GM20431 (cell line): ENCODE measurements around the gene ENTREP1.

Experiments used
- in situ Hi-C: fragments of 300-500 bp; cut with MseI, MboI; formaldehyde crosslinking; loops from one replicate; pipeline ENCODE4 v1.15.0; 2020; ENCODE audit warnings: low sequenced_read_pairs; ENCODE audit not compliant: unreplicated experiment

Gene ENTREP1

DNA sequence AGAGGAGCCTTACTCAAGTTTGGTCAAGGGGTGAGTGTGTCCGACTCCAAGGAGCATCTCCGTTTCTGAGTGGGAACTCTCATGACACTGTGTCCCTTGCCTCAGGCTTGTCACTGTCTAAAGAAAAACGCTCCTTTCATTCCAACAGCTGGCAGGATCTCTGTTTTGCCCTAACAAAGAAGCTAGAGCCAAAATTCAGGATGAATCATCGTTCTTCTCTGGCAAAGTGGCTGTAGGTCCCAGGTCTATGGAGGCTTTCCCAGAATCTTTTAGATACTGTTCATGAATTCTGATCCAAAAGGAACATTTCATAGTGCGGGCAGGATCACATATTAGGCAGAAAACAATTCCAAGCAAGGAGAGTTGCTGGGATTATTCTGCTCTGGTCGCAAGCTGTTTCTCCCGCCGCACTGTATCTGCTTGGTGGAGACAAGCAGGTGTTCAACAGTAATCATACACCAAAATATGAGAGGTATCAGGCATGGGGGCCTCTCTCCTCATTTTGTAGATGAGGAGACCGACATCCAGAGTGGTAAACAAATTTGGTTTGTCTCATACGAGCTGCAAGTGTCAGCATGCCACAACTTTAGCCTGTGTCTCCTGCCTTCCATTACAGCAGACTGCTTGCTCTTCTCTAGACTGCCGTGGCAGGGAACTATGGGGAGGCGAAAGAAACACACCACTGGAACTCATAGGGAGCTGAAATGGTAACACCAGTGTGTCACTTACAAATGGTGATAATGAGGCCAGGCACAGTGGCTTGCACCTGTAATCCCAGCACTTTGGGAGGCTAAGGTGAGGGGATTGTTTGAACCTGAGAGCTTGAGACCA, 72.6 kb downstream of the ENTREP1 start:
- in situ Hi-C loops, result no loop called here

DNA sequence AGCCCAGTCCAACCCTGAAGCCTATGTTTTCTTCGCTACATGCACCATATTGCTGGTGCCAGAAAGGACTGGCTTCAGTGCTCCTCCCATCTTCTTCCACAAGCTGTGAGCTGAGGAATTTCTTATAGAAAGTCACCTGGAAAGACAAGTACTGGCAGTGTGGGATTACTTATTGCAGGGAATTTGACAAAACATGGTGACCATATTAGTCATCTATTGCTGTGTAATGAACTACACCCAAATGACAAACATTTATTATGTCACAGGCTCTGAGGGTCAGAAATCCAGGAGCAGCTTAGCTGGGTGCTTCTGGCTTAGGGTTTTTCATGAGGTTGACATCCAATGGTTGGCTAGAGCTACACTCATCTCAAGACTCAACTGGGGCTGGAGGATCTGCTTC, 75.5 kb downstream of the ENTREP1 start:
- in situ Hi-C loops, result loop anchor here (25.0 kb wide), 1 partner anchor 512 kb away; no protein-coding TSS in a partner anchor

DNA sequence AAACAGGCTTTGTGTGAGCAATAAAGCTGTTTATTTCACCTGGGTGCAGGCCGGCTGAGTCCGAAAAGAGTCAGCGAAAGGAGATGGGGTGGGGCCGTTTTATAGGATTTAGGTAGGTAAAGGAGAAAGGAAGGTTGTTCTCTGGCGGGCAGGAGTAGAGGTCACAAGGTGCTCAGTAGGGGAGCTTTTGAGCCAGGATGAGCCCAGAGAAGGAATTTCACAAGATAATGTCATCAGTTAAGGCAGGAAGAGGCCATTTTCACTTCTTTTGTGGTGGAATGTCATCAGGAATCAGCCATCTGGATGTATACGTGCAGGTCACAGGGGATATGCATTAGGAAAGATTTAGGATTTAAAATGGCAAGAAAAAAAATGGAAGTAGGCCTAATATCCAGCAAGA, 84.9 kb downstream of the ENTREP1 start:
- in situ Hi-C loops, result loop anchor here (25.0 kb wide), 1 partner anchor 502 kb away; no protein-coding TSS in a partner anchor

DNA sequence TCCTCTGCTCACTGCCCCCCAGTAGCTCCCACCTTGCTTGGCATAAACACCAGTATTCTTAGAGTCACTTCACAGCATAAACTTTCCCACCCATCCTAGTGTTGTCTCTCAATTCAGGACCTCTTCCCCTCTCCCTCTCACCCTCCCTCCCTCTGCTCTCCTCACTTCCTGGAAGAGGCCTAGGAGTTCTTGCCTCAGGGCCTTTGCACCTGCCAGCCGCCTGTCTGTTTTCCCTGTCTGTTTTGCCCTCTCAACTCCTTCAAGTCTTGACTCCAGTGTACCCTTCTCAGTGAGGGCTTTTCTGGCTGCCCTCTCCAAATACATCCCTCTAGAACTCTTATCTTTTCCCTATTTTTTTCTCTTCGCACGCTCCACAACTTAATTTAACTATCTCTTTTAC, 86.2 kb downstream of the ENTREP1 start:
- in situ Hi-C loops, result loop anchor here (25.0 kb wide), 1 partner anchor 501 kb away; no protein-coding TSS in a partner anchor

DNA sequence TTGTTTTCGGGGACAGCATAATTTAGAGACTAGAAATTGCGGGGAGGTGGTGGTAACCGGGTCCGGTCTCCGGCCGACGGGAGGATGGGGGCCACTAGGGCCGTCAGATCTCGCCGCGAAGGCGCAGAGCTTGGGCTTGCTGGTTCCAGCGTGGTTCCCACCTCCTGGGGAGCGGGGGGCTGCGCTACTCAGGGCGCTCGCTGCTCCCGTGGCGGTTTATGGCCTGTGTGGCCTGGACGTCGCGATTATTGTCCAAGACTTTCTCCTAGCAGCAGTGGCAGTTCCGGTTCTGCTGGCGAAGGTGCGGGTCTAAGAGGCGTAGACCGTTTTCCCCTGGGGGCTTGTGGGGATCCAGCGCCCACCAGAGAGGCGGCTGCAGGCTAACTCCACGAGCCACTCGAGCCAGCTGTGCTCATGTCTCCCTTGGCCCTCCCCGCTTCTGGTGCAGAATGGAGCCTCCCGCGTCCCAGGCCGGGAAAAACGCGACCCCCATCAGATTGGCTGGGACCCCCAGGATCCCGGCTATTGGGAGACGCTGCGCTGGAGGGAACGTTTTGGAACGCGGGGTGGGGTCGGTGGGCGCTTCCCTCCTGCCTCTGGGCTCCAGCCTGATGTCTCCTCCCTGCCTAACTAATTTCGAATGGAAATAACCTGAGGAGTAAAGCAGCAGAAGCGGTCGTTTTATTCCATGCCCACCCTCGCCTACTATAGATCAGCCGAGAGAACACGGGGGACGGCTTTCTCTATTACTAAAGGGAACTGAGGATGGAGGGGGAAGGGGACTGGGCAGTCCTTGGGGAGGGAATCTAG, 87.1 kb downstream of the ENTREP1 start:
- in situ Hi-C loops, result loop anchor here (25.0 kb wide), 1 partner anchor 500 kb away; no protein-coding TSS in a partner anchor

DNA sequence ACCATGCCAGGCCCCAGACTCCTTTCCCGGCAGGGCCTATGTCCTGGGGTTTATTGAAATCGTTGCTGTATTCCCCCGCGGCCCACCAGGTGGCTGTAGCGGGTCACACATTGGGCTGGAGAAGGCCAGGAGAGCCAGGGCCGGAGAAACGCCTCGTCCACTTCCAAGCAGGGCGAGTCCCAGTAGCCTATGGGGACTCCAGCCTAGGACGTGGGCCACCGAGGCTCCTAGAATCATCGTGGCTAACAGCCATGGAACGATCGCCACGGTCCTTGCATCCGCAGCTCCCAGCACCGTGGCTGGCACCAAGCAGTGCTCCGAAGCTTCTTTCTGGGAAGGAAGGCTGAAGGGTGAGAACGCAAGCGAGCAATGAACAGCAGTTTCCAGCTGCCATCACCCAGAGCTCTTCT, 87.7 kb downstream of the ENTREP1 start:
- in situ Hi-C loops, result loop anchor here (25.0 kb wide), 1 partner anchor 500 kb away; no protein-coding TSS in a partner anchor

DNA sequence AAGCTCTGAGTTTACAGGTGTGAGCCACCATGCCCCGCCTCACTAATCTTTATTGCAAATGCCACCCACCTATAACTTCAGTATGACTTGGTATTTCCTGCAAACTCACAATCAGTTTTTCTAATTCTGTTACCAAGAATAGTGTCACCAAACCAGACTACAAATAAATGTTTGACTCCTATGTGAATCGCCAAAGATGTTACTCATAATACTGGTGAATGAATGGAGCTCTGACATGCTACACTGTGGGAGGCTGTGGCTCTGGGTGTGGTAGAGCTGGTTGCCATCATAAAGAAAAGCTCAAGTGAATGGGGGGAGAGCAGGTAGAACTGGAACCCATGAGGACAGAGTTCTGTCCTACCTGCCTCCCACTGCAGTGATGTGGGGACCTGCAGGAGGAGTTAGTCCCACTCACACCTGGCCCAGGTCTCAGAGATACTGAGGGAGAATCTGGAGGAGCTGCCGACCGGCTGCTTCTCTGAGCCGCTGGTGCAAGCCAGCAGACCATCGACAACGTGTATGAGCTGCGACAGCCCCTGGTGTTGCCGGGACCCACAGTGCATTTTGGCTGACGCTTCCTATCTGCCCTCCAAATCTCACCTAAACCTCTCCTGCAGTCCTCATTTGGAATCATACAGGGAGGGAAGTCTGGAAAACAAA, 95.7 kb downstream of the ENTREP1 start:
- in situ Hi-C loops, result loop anchor here (10.0 to 25.0 kb wide), 2 partner anchors 124 to 492 kb away; no protein-coding TSS in a partner anchor

DNA sequence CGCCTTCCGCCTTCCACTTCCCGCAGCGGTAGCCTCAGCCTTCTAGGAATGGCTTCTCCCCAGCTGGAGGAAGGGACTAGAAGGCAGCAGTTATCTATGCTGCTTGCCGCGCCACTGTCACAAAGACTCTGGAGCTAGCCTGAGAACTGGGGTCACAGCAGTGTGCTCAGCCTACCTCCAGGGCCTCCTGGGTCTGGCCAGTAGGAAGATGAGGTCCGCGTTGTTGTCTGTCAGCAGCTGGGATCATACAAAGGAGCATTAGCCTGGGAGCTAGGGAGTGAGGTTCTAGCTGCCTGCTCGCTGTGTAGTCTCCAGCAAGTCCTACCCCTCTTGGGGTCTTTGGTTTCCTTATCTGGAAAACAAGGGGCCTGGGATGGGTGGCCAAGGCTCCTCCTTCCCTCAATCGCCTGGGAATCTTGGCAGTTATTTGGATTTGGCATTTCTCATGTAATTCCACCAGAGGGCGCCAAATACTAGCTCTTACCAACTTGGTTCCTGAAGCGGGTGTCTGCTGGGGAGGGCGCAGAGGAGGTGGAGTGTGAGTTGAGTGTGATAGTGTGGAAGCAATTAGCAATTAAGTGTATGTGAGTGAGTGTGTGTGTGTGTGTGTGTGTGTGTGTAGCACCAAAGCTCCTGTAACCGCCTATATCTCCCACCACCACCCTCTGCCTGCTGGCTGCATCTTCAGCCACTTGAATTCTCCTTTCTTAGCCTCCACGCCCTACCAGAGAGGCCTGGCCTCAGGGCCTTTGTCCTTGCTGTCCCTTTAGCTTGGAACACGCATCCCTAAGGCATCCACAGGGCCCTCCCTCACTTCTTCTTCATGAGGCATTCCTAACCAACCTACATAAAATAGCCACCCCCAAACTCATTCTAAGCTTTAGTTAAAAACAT, 97.1 kb downstream of the ENTREP1 start:
- in situ Hi-C loops, result loop anchor here (10.0 to 25.0 kb wide), 2 partner anchors 123 to 490 kb away; no protein-coding TSS in a partner anchor

DNA sequence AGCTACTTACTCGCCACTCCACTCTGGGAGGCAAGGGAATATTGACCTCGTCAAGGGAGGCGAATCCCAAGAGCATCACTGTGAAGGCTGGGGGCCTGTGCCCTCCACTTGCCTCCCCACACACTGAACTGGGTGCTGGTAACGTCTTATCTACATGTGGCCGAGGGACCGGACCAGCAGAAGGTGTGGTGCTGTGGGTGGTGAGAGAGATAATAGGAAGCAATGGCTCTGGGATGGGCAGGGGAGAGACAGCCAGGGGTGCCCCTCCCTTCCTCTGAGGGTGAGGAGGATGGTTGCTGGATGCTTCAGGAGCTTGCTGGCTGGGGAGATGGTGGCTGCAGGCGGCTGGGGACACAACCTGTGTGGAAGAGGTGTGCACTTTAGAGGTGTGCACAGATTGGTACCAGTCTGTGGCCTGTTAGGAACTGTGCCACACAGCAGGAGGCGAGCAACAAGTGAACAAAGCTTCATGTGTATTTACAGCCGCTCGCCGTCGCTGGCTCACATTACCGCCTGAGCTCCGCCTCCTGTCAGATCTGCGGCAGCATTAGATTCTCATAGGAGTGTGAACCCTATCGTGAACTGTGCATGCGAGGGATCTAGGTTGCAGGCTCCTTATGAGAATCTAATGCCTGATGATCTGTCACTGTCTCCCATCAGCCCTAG, 100.3 kb downstream of the ENTREP1 start:
- in situ Hi-C loops, result loop anchor here (10.0 kb wide), 1 partner anchor 120 kb away; no protein-coding TSS in a partner anchor

DNA sequence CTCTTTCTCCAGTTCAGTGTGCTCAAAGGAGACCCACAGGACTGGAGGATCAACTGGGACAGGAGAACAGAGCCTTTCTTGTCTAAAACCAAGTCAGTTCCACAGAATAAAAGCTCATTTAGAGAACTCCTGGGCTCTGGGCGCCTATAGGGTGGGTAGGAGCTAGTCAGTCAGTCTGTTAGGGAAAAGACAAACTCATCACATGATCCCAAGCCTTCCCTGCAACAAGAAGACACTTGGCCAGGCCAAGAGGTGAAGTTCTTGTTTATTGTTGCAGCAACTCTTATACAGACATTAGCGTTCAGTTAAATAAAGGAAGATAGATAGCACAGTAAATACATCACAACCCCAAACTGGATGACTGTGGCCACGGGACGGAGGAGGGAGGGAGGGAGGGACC, 102.3 kb downstream of the ENTREP1 start:
- in situ Hi-C loops, result loop anchor here (10.0 kb wide), 1 partner anchor 118 kb away; no protein-coding TSS in a partner anchor

DNA sequence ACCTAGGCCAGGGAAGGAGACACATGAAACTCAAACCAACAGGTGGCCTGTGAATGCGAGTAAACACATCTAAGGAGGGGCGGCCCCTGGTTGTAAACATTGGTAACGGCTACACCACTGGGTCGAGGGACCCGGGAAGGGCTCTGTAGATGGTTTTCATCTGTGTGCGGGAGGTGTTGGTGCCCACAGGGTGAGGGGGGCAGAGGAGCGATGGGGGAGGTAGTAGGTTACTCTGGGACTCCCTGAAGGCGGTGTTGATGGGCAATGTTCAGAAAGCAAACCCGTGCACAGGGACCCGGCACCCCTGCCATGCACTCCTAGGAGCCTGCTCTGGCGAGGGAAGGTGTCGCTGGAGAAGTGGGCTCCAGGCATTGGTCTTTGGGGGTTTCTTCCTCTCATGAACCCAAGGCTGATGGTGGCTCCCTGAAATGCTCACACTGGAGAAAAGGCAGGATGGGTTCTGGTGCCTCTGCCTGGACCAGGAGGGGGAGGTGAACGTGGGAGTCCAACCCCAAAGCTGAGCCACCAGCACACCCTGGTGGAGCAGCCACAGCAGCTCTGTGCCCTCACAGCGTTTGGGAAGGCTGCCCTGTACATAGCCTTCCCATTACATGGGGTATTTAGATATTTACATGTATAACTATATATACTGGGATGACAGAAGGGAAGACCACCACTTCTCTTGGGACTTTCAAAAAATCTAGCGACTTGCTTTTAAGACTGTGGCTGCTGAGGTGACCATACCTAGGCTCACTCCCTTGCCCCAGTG, 103.2 kb downstream of the ENTREP1 start:
- in situ Hi-C loops, result loop anchor here (10.0 kb wide), 1 partner anchor 117 kb away; no protein-coding TSS in a partner anchor

DNA sequence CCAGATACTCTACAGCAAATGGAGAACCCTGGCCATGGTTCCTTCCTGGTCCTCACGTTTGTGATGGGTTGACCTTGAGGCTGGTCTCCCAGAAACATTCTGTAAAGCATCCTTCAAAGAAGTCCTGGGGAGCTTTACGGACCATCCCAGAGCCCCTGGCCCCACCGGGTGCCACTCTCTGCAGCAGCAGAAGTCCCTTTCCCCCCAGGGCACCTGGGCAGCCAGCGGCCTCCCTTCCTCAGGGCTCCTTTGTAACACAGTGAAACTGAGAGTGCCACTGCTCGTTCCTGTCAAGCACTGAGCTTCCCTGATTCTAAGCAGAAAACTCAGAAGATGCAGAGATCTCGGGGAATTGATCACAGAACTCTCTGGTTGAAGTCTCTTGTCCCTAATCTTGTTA, 104.3 kb downstream of the ENTREP1 start:
- in situ Hi-C loops, result loop anchor here (10.0 kb wide), 1 partner anchor 116 kb away; no protein-coding TSS in a partner anchor

DNA sequence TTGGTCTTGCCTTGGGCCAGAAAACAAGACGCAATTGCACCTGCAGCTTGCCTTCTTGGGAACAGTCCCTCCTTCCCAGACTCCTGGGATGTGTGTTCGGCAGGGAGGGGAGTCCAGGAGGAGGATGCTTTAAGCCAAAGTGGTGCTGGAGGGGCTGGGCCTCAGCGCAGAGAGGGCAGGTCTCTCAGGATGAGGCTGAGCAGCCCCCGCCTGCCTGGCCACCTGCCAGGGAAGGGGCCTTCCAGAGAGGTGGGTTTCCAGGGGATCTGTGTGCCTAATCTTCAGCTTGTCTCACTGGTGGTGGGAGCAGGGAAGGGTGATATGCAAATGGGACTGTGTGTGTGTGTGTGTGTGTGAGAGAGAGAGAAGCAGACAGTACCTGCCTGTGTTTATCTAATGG, 105.2 kb downstream of the ENTREP1 start:
- in situ Hi-C loops, result no loop called here

DNA sequence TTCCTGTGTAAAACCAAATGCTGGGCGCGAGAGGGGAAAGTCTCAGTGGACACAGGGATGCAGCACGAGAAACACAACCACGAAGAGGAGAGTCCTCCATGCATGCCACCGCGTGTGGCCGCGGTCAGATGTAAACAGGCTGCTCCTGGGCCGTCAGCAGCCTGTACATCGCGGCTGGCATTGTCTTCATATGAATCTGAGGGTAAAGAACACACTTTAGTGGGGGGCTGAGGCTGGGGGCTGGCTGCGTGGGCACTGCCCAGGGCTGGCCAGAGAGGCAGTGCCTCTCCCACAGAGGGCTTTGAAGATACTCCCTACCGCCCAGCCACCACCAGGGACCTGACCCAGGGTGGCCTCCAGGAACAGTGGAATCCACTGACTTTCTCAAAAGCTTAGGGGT, 106.2 kb downstream of the ENTREP1 start:
- in situ Hi-C loops, result no loop called here

DNA sequence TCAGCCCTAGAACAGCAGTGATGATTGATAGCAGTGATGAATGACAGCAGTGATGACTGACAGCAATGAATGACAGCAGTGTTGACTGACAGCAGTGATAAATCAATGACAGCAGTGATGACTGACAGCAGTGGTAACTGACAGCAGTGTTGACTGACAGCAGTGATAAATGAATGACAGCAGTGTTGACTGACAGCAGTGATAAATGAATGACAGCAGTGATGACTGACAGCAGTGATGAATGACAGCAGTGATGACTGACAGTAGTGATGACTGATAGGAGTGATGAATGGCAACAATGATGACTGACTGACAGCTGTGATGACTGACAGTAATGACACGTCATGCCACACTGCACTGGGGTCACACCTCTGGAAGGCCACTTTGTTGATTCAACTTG, 106.8 kb downstream of the ENTREP1 start:
- in situ Hi-C loops, result no loop called here

DNA sequence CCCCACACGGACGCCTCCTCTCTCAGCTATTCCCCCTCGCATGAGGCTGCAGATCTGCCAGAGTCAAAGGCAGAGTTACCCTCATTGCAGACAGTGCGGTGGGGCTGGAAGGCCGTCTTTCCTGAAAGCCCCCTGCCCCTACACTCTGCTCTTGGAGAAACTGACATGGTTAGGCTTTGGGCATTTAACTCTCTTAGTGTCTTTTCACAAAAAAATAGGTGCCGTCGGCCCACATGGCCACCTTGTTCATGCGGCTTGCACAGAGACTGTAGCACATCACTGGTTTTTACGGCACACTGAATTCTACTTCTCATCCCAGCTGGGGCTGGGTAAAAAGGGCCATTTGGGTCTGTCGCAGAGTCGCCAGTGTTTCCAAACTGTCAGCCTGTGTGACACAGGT, 107.6 kb downstream of the ENTREP1 start:
- in situ Hi-C loops, result no loop called here

DNA sequence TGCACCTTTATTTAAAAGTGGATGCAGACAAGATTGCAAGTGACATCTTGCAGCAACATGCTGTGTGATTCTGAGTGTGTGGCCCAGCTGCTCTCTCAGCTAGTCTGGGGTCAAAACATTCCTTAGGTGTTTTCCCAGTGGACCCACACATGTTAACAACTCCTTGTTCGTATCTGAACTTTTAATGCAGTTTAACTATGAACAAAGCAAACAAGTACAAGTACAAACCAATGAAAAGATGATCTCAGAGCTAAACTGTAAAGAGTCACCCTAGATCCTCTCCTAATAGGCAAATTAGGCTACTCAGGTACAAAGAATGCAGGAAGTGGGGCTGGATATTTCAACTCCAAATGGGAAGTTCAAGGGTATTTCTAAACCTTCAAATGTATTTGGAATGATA, 108.4 kb downstream of the ENTREP1 start:
- in situ Hi-C loops, result no loop called here

DNA sequence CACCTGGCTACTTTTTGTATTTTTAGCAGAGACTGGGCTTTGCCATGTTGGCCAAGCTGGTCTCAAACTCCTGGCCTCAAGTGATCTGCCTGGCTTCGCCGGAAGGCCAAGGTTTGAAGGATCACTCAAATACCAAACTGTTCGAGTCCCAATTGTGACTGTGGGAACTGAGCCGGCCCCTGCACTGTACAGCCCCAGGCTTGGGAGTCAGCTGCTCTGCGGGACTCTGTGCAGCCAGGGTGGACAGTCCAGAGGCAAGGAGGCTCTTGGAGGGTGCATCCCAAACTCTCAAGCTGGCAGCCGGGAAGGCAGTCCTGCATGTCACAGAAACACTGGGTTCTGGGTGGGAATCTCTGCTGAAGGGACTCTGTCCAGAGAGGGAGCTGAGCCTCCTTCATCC, 109.0 kb downstream of the ENTREP1 start:
- in situ Hi-C loops, result no loop called here
